Pulmonary artery endothelial cell (primary cell): ENCODE results near the gene BAMBI. TPM values are rescaled to one million over a fixed set of nuclear protein-coding genes. Genes with fewer than 3 reads are reported as not detected.

Experiments used
- total RNA-seq: library from RNA; depleted of rRNA; stranded (reverse); fragments of >200 nt; gene quantifications from 2 replicates; pipeline ENCODE4 v1.2.3, GENCODE V29; 2014

The BAMBI gene
- total RNA-seq, 1 donor from 2014 or later, result 3.8 TPM

Other genes with a start within 250 kb of the BAMBI start
- 45.6 and 64.4 TPM in 2 replicates for gene WAC, start 144.4 kb upstream of the BAMBI start, total RNA-seq